K562 (cell line): Measurements from ENCODE around the gene BPNT1. TPM values are rescaled to one million over a fixed set of nuclear protein-coding genes. Genes with fewer than 3 reads are reported as not detected.

Experiments
- CLOCK ChIP-seq: fragments of 250-450 bp; sonication (Bioruptor Pico); IDR thresholded peaks from 2 replicates; pipeline ENCODE4 v1.4.0; 2020; ENCODE audit warnings: mild to moderate bottlenecking, moderate library complexity, borderline replicate concordance
- ESRRA ChIP-seq: fragments of 450-650 bp; IDR thresholded peaks from 2 replicates; pipeline ENCODE4 v1.6.1; 2014; ENCODE audit warnings: low read depth, mild to moderate bottlenecking, moderate library complexity, borderline replicate concordance
- ETV6 ChIP-seq, 3 experiments: fragments of 150-350 bp in 1 of 3; sonication (generic) in 1 of 3; formaldehyde crosslinking in 1 of 3; IDR thresholded peaks; 2 replicates each; pipeline versions ENCODE4 v1.6.1 to v1.8.0; 2014 to 2022; ENCODE audit warnings: borderline replicate concordance in 2 of 3, low read depth in 2 of 3, antibody characterized with exemption in 1 of 3, low read length in 1 of 3, mild to moderate bottlenecking in 1 of 3, missing genetic modification reagents in 1 of 3
- HNRNPUL1 ChIP-seq: fragments of 200-400 bp; formaldehyde crosslinking; IDR thresholded peaks from 2 replicates; pipeline ENCODE4 v1.6.1; 2017; ENCODE audit warnings: low read length
- KDM2B ChIP-seq: fragments of 250-450 bp; sonication (Bioruptor Pico); IDR thresholded peaks from 2 replicates; pipeline ENCODE4 v1.8.0; 2021; ENCODE audit warnings: mild to moderate bottlenecking, moderate library complexity
- KHSRP ChIP-seq: fragments of 450-650 bp; IDR thresholded peaks from 2 replicates; pipeline ENCODE4 v1.6.1; 2017
- MIER1 ChIP-seq: fragments of 450-650 bp; IDR thresholded peaks from 2 replicates; pipeline ENCODE4 v1.6.1; 2016; ENCODE audit warnings: antibody characterized with exemption, mild to moderate bottlenecking, low read depth
- MYBL2 ChIP-seq, 2 experiments: fragments of 450-650 bp in 1 of 2; sonication (generic) in 1 of 2; formaldehyde crosslinking in 1 of 2; IDR thresholded peaks; 2 replicates each; pipeline versions ENCODE4 v1.6.1 to v1.8.1; 2017 to 2022; ENCODE audit warnings: borderline replicate concordance in 1 of 2, inconsistent platforms in 1 of 2, low read depth in 1 of 2, mild to moderate bottlenecking in 1 of 2, missing genetic modification reagents in 1 of 2, moderate library complexity in 1 of 2
- PHB ChIP-seq: fragments of 250-450 bp; sonication (Bioruptor Pico); IDR thresholded peaks from 2 replicates; pipeline ENCODE4 v1.5.0; 2021
- SRSF7 ChIP-seq: fragments of 200-400 bp; formaldehyde crosslinking; optimal IDR thresholded peaks from 2 replicates; pipeline ENCODE3; 2017; ENCODE audit warnings: mild to moderate bottlenecking, low read depth, low read length
- ZNF318 ChIP-seq, 2 experiments: fragments of 450-650 bp; IDR thresholded peaks; 2 replicates each; pipeline ENCODE4 v1.6.1; 2016; ENCODE audit warnings: mild to moderate bottlenecking in 2 of 2, borderline replicate concordance in 1 of 2, low read depth in 1 of 2, moderate library complexity in 1 of 2
- ZNF696 ChIP-seq: fragments of 250-450 bp; sonication (Bioruptor Pico); conservative IDR thresholded peaks from 2 replicates; pipeline ENCODE4 v1.4.0; 2020; ENCODE audit warnings: mild to moderate bottlenecking, moderate library complexity
- ZZZ3 ChIP-seq: fragments of 450-650 bp; IDR thresholded peaks from 2 replicates; pipeline ENCODE4 v1.6.1; 2016; ENCODE audit warnings: antibody characterized with exemption, mild to moderate bottlenecking, moderate library complexity
- polyA plus RNA-seq, 8 experiments: library from polyadenylated mRNA; depleted of rRNA in 4 of 8; stranded (reverse) in 5 of 8; unstranded in 3 of 8; fragments of >200 nt; fragmentation: Nextera tagmentation in 2 of 8; fragmentation: Illumina TruSeq in 1 of 8; extraction: Ambion mirVana in 2 of 8; extraction: Trizol in 1 of 8; gene quantifications; 2 replicates each; pipeline versions ENCODE4 v1.2.1 to v1.2.3, GENCODE V29; 2011 to 2014; ENCODE audit warnings: inconsistent platforms in 1 of 8, missing spikeins in 1 of 8
- total RNA-seq, 7 experiments: library from RNA; depleted of rRNA in 6 of 7; stranded (reverse); fragments of >200 nt in 6 of 7; fragmentation: Illumina TruSeq in 2 of 7; extraction: Trizol in 2 of 7; gene quantifications; 2 replicates each; pipeline versions ENCODE4 v1.2.1 to v1.2.3, GENCODE V29; 2011 to 2021; ENCODE audit warnings: low replicate concordance in 1 of 7

Gene BPNT1
- total and polyA plus RNA-seq, 9 of the 15 experiments (the other 6 are each of a cell fraction or from before 2014, with no cell fraction given): 30.2 to 73.8 (median 40.5) TPM

DNA sequence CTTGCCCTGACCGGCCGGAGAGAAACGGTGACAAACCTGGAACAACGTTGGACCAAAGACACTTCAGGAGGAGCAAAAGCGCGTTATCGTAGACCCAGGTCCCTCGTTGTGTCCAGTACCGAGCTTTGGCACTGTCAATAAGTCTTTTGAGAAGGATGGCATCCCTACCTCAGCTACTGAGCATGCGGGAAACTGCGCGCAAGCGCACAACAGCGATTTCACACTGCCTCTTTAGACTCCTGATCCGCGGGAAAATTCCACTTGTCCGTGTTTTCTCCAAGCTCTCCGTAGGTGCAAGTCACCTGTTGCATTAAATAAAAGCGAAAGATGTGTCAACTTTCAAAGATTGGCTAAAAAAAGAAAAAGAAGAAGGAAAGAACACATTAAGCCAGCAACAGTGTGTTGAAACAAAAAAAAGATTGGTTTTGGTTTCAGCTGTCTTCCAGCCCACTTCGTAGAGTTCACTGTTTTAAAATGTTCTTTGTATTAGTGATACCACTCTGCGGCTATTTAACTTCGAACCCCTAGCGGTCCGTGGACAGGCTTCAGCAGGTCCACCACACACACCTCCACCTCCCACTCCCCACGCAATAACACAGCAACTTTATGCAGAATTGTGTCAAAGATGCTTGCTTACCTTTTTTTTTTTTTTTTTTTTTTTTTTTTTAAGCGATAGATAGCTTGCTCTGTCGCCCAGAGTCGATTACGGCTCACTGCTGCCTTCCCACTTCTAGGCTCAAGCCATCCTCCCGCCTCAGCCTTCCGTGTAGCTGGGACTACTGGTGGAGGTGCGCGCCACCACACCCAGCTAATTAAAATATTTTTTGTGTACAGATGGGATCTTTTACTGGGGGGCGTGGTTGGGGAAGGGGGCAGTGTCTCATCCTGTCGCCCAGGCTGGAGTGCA is at the start of gene BPNT1 (continued):
- TF ChIP-seq ZNF318 (IDR thresholded peaks at IDR 0.05; ENCODE audit: borderline replicate concordance in 1 of 2, low read depth in 1 of 2) (no peak; a peak in 1 of 4 replicates), KHSRP (no peak), HNRNPUL1 (no peak), ZZZ3 (no peak), ESRRA (no peak), SRSF7 (no peak), PHB (CRISPR knock-in tag) (no peak), MIER1 (no peak), ETV6 (IDR thresholded peaks at IDR 0.05; ENCODE audit: borderline replicate concordance in 1 of 2, low read depth in 2 of 2, low read length in 1 of 2) (no peak), ETV6 (CRISPR knock-in tag; IDR thresholded peaks at IDR 0.05; ENCODE audit: borderline replicate concordance) (no peak), CLOCK (CRISPR knock-in tag) (no peak), ZNF696 (CRISPR knock-in tag) (no peak), KDM2B (no peak), MYBL2 (IDR thresholded peaks at IDR 0.05; ENCODE audit: low read depth) (no peak), MYBL2 (CRISPR knock-in tag; IDR thresholded peaks at IDR 0.05; ENCODE audit: borderline replicate concordance) (no peak)
